Neural crest cell (in vitro differentiated cells): Measurements from ENCODE around the gene TTC32. TPM values are rescaled to one million over a fixed set of nuclear protein-coding genes. Genes with fewer than 3 reads are reported as not detected.
"Not testable (repeated sequence)": the region's sequence is repeated elsewhere in the genome, so short reads cannot be mapped to it uniquely, and the experiment has no call there.

Experiments used
- DNase-seq: peaks from one replicate; pipeline ENCODE4 v3.0.0; 2021; ENCODE audit warnings: low read depth, mixed read lengths, low spot score
- H3K27ac Mint-ChIP-seq: one replicate; pipeline ENCODE4 v1.8.0; 2021; ENCODE audit warnings: mild to moderate bottlenecking, mixed read lengths; ENCODE audit not compliant: unreplicated experiment
- H3K27me3 Mint-ChIP-seq: 2 replicates; pipeline ENCODE4 v1.8.0; 2021; ENCODE audit warnings: low read depth, mild to moderate bottlenecking, mixed read lengths
- H3K36me3 Mint-ChIP-seq: 2 replicates; pipeline ENCODE4 v1.8.0; 2021; ENCODE audit warnings: low read depth, mild to moderate bottlenecking, mixed read lengths
- H3K4me1 Mint-ChIP-seq: 2 replicates; pipeline ENCODE4 v1.8.0; 2021; ENCODE audit warnings: mixed read lengths
- H3K4me3 Mint-ChIP-seq: one replicate; pipeline ENCODE4 v1.8.0; 2021; ENCODE audit warnings: mild to moderate bottlenecking, mixed read lengths
- H3K9me3 Mint-ChIP-seq: 2 replicates; pipeline ENCODE4 v1.8.0; 2021; ENCODE audit warnings: mixed read lengths
- CTCF ChIP-seq: fragments of 200-600 bp; sonication (generic); conservative IDR thresholded peaks from 2 replicates; pipeline ENCODE4 v1.5.0; 2021; ENCODE audit warnings: antibody characterized with exemption, mild to moderate bottlenecking
- total RNA-seq: library from RNA; stranded (reverse); gene quantifications from 2 replicates; pipeline ENCODE4 v1.2.1, GENCODE V29; 2021

Gene TTC32
- total RNA-seq, 1 donor from 2014 or later: 13.5 TPM

- DNase-seq: no peak
- Mint-ChIP-seq H3K4me1 (peaks cover 31% of the 10 kb centered on the region), H3K36me3 (no peaks in the 10 kb centered on the region), H3K4me3 (no peak overlapping the region), H3K27me3 (no peaks in the 10 kb centered on the region), H3K9me3 (no peaks in the 10 kb centered on the region), H3K27ac (no peak overlapping the region)
- no peak for TF ChIP-seq CTCF
Measured at GRCh38 chr2:19894134-19894792, 7.5 kb downstream of the TTC32 start.

GRCh38 chr2:19893520-19894133, 8.2 kb downstream of the TTC32 start:
- Mint-ChIP-seq H3K27me3 (no peaks in the 10 kb centered on the region), H3K36me3 (no peaks in the 10 kb centered on the region), H3K9me3 (no peaks in the 10 kb centered on the region), H3K4me3 (no peak overlapping the region), H3K4me1 (peaks cover 26% of the 10 kb centered on the region), H3K27ac (no peak overlapping the region)
- no peak for TF ChIP-seq CTCF
- no peak for DNase-seq

- not testable (repeated sequence) for H3K9me3 Mint-ChIP-seq, H3K36me3 Mint-ChIP-seq, DNase-seq, H3K27ac Mint-ChIP-seq, H3K4me3 Mint-ChIP-seq, H3K27me3 Mint-ChIP-seq
- peaks cover 21% of the 10 kb centered on the region for H3K4me1 Mint-ChIP-seq
Measured at GRCh38 chr2:19891971-19892370, 9.8 kb downstream of the TTC32 start.

GRCh38 chr2:19890104-19890503, 11.7 kb downstream of the TTC32 start:
- no peak overlapping the region for H3K4me3 Mint-ChIP-seq
- no peaks in the 10 kb centered on the region for H3K9me3 Mint-ChIP-seq
- H3K4me1 Mint-ChIP-seq: peaks cover 16% of the 10 kb centered on the region
- DNase-seq: no peak
- H3K36me3 Mint-ChIP-seq: no peaks in the 10 kb centered on the region
- H3K27me3 Mint-ChIP-seq: no peaks in the 10 kb centered on the region
- H3K27ac Mint-ChIP-seq: no peak overlapping the region
- TF ChIP-seq CTCF: no peak

GRCh38 chr2:19888831-19889230, 13.0 kb downstream of the TTC32 start:
- Mint-ChIP-seq H3K27ac (no peak overlapping the region), H3K36me3 (no peaks in the 10 kb centered on the region), H3K27me3 (no peaks in the 10 kb centered on the region), H3K9me3 (no peaks in the 10 kb centered on the region), H3K4me3 (no peak overlapping the region), H3K4me1 (peaks cover 16% of the 10 kb centered on the region)
- DNase-seq: no peak
- TF ChIP-seq CTCF: no peak

GRCh38 chr2:19887510-19887909, 14.3 kb downstream of the TTC32 start:
- H3K27ac Mint-ChIP-seq: no peak overlapping the region
- H3K4me3 Mint-ChIP-seq: no peak overlapping the region
- H3K27me3 Mint-ChIP-seq: no peaks in the 10 kb centered on the region
- no peaks in the 10 kb centered on the region for H3K36me3 Mint-ChIP-seq
- TF ChIP-seq CTCF: no peak
- no peaks in the 10 kb centered on the region for H3K9me3 Mint-ChIP-seq
- peaks cover 16% of the 10 kb centered on the region for H3K4me1 Mint-ChIP-seq
- no peak for DNase-seq
